CD4-positive, alpha-beta T cell treated with Interferon alpha-2 for 1 hour (primary cell): ENCODE measurements around the gene TMC3.

Experiments used
- DNase-seq, 2 donors: peaks; one replicate each; pipeline ENCODE4 v3.0.0-alpha.2; 2020 to 2022

TMC3 gene

GRCh38 chr15:81297603-81298575 is 76.1 kb downstream of the TMC3 start:
- no peak for DNase-seq

GRCh38 chr15:81297147-81297572 is 76.9 kb downstream of the TMC3 start:
- DNase-seq = no peak

GRCh38 chr15:81296673-81297072 is 77.3 kb downstream of the TMC3 start:
- peak; percentile 77 to 82 for DNase-seq

- no peak for DNase-seq
Measured at GRCh38 chr15:81296186-81296585, 77.8 kb downstream of the TMC3 start.

- no peak for DNase-seq
Measured at GRCh38 chr15:81295486-81296121, 78.4 kb downstream of the TMC3 start.

- DNase-seq = no peak
Measured at GRCh38 chr15:81294516-81294880, 79.5 kb downstream of the TMC3 start.

- peak; percentile 79 to 85 for DNase-seq
Measured at GRCh38 chr15:81293728-81294515, 80.1 kb downstream of the TMC3 start.

GRCh38 chr15:81292523-81293001 is 81.5 kb downstream of the TMC3 start:
- DNase-seq = peak; percentile 72 to 85

GRCh38 chr15:81291916-81292522 is 82.0 kb downstream of the TMC3 start:
- no peak for DNase-seq

- no peak for DNase-seq
Measured at GRCh38 chr15:81289910-81290309, 84.1 kb downstream of the TMC3 start.

GRCh38 chr15:81288616-81289015 is 85.4 kb downstream of the TMC3 start:
- DNase-seq = no peak

- no peak for DNase-seq
Measured at GRCh38 chr15:81288040-81288439, 86.0 kb downstream of the TMC3 start.

GRCh38 chr15:81286621-81287121 is 87.3 kb downstream of the TMC3 start:
- peak in 1 of 2 donors; percentile 51 for DNase-seq

- no peak for DNase-seq
Measured at GRCh38 chr15:81285461-81285860, 88.6 kb downstream of the TMC3 start.

- DNase-seq = no peak
Measured at GRCh38 chr15:81284256-81285031, 89.6 kb downstream of the TMC3 start.

- DNase-seq = no peak
Measured at GRCh38 chr15:81282911-81283310, 91.1 kb downstream of the TMC3 start.

- DNase-seq = no peak
Measured at GRCh38 chr15:81282606-81282895, 91.5 kb downstream of the TMC3 start.

GRCh38 chr15:81281766-81282605 is 92.0 kb downstream of the TMC3 start:
- no peak for DNase-seq

GRCh38 chr15:81281456-81281735 is 92.6 kb downstream of the TMC3 start:
- no peak for DNase-seq
